Measurements from ENCODE around the gene IGFL1.
"Not testable (repeated sequence)": the region's sequence is repeated elsewhere in the genome, so short reads cannot be mapped to it uniquely, and the experiment has no call there.

The IGFL1 gene

GRCh38 chr19:46218160-46218559, 11.4 kb upstream of the IGFL1 start:
- peak; percentile 31 to 46 for DNase-seq (ENCODE audit: low read depth in 2 of 2)
- H3K4me3 ChIP-seq (replicated peaks in 1 of 2; ENCODE audit: low read depth in 2 of 2, low read length in 2 of 2): no peak overlapping the region
- no peak for TF ChIP-seq CTCF (IDR thresholded peaks at IDR 0.05; ENCODE audit: low read depth, low read length)

- TF ChIP-seq CTCF (IDR thresholded peaks at IDR 0.05; ENCODE audit: low read depth, low read length): no peak
- no peak overlapping the region for H3K4me3 ChIP-seq (replicated peaks in 1 of 2; ENCODE audit: low read depth in 2 of 2, low read length in 2 of 2)
- no peak for DNase-seq (ENCODE audit: low read depth in 2 of 2)
Measured at GRCh38 chr19:46220038-46220615, 9.4 kb upstream of the IGFL1 start.

- TF ChIP-seq CTCF (IDR thresholded peaks at IDR 0.05; ENCODE audit: low read depth, low read length): no peak
- H3K4me3 ChIP-seq (replicated peaks in 1 of 2; ENCODE audit: low read depth in 2 of 2, low read length in 2 of 2): no peak overlapping the region
- DNase-seq (ENCODE audit: low read depth in 2 of 2): no peak
Measured at GRCh38 chr19:46221152-46221551, 8.4 kb upstream of the IGFL1 start.

DNA sequence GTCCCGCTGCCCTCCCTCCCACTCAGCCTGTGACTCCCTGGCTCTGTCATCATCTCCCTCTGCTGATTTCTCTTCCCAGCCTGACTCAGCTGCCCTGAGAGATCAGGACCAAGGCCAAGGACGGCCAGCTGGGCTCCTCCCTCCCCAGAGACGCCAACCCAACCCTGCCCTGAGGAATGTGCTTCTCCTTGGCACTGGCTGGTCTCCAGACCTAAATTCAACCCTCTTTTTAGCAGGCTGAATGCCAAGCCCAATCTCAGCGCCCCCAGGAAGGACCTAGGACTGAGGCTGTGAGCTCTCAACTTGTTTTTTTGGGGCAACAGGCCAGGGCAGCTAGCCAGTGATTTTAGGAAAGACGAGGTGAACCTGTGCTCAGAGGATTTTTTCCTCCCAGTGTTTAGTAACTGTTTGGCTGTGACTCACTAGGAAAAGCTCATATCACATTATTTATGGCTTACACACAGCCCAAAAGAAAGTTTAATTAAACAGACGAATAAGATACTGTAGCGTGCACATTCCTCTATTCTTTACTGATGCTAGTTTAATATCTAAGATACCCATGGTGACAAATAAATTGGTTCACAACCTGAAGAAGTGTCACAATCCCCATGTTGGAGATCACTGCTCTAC, 7.4 kb upstream of the IGFL1 start:
- no peak overlapping the region for H3K4me3 ChIP-seq (replicated peaks in 1 of 2; ENCODE audit: low read depth in 2 of 2, low read length in 2 of 2)
- DNase-seq (ENCODE audit: low read depth in 2 of 2): peak; percentile 74 to 84
- TF ChIP-seq CTCF (IDR thresholded peaks at IDR 0.05; ENCODE audit: low read depth, low read length): no peak

GRCh38 chr19:46223787-46224186, 5.8 kb upstream of the IGFL1 start:
- not testable (repeated sequence) for H3K4me3 ChIP-seq (replicated peaks in 1 of 2; ENCODE audit: low read depth in 2 of 2, low read length in 2 of 2)
- DNase-seq (ENCODE audit: low read depth in 2 of 2): peak in 1 of 2 donors; percentile 45

DNA sequence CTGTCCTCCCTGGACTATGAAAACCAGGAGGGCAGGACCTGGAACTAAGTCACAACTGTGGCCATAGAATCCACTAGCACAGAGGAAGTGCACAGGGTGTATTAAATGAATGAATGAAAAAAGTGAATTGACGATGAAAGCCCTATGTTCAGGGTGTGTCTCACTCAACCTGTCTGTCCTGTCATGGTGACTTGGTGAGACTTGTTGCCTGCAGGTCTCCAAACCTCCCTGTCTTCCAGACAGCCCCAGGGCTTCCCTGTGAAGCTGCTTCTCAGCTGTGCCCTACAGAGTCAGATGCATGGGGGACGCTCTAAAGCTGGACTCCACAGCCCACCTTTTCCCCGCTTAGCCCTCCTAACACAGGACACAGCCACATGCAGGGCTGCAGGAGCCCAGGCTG, 4.8 kb upstream of the IGFL1 start:
- no peak for TF ChIP-seq CTCF (IDR thresholded peaks at IDR 0.05; ENCODE audit: low read depth, low read length)
- no peak for DNase-seq (ENCODE audit: low read depth in 2 of 2)
- H3K4me3 ChIP-seq (replicated peaks in 1 of 2; ENCODE audit: low read depth in 2 of 2, low read length in 2 of 2): no peak overlapping the region

- peak; percentile 30 to 32 for DNase-seq (ENCODE audit: low read depth in 2 of 2)
- TF ChIP-seq CTCF (IDR thresholded peaks at IDR 0.05; ENCODE audit: low read depth, low read length): no peak
Measured at GRCh38 chr19:46225558-46226004, 4.0 kb upstream of the IGFL1 start.

More at GRCh38 chr19:46225558-46226004, 4.0 kb upstream of the IGFL1 start:
- H3K4me3 ChIP-seq (replicated peaks in 1 of 2; ENCODE audit: low read depth in 2 of 2, low read length in 2 of 2): no peak overlapping the region
